ENCODE results near the gene PLCB1.
A peak's percentile ranks its signal among the peaks of the same experiment; 100 is the strongest.

Gene PLCB1

DNA sequence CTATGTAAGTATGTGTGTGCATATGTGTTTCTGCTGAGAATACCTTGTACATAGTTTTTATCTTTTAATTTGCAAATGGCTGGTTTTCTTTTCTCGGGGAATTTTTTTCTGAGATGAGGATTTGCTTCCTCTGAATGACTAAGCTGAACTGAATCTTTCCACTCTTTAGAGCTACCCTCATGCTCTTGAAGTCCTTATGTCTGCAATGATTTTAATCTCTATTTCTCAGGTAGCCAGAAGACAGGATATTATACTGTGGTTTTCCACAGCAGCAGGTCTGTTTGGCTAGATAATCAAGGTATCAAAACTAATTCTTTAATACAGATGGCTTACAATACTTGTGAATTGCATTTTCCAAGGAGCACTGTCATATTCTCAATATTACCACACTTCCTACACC lies 114.7 kb downstream of the PLCB1 start:
- no peak for DNase-seq (ENCODE audit: low spot score)

GRCh38 chr20:8248051-8248450 lies 116.0 kb downstream of the PLCB1 start:
- DNase-seq (ENCODE audit: low spot score), result no peak

GRCh38 chr20:8249634-8250033 lies 117.6 kb downstream of the PLCB1 start:
- DNase-seq (ENCODE audit: low spot score), result no peak

GRCh38 chr20:8250539-8251200 lies 118.6 kb downstream of the PLCB1 start:
- DNase-seq (ENCODE audit: low spot score), result no peak

DNA sequence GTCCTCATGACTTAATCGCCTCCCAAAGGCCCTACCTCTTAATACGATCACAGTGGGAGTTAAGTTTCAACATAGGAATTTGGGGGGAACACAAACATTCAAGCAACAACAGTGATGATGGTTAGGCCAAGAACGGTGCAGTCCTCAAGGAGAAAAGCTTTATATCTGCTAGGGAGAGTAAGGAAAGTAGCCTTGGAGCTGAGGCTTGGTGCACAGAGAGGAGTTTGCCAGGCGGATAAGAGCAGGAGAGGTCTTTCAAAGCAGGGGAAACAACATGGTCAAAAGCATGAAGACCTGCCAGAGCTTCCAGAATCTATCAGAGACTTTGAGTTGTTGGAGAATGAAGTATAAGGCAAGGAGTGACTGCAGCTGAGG lies 119.1 kb downstream of the PLCB1 start:
- no peak for DNase-seq (ENCODE audit: low spot score)

DNA sequence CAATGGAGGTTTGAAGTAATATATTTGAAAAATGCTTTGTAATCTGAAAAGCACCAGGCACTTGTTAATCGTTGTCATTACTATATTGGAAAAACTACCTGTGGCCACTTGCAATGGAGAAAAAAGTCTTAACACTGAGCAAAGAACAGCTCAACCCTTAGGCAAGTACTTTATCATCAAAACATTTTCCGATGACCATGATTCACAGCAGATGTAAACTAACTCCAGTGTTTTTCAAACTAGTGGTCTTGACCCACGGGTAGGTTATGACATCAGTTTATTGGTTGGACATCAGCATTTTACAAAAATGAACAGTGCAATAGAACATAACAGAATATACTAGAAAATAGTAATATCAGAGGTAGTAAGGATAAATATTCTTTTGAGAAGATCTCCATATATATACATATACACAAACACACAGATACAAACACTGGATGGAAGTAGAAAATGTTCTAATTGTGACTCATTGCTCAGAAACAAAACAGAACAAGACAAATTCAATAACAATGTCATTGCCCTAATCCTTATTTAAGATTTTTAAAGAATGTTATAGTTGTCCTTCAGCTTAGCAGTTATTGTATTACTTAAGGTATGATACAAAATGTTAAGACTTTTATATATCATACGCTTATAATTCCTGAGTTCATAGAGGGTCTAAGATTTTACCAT lies 123.0 kb downstream of the PLCB1 start:
- DNase-seq (ENCODE audit: low spot score), result no peak

GRCh38 chr20:8255945-8256632 lies 124.0 kb downstream of the PLCB1 start:
- no peak for DNase-seq (ENCODE audit: low spot score)

GRCh38 chr20:8260837-8261251 lies 128.8 kb downstream of the PLCB1 start:
- DNase-seq (ENCODE audit: low spot score), result no peak

DNA sequence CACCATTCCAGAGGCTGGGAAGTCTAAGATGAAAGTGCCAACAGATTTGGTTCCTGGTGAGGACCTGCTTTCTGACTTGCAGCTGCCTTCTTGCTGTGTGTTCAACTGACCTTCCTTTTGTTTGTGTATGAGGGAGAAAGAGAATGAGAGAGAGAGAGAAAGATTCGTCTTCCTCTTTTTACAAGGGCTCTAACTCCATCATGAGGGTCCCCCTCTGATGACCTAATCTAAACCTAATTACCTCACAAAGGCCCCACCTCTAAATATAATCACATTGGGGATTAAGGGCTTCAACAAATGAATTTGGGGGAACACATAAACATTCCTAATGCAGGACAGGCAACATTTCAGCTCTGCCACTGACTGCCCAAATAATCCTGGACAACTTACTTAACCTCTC lies 130.7 kb downstream of the PLCB1 start:
- DNase-seq (ENCODE audit: low spot score), result no peak

DNA sequence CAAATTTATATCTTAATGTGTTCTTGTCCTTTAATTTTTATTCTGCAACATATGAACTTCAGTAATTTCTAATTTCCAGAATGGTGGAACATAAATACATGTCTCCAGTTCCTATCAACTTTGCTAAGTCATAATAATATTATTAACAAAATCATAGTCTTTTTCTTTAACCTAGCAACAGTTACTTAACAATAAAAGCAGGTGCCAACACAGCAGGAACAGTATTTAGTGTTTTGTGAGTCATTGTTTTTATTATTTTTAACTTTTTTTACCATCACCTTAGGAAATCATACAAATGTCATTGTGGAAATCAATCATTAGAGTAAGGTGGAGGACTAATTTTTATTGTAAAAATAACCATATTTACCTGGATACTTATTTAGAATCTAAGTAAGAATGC lies 133.5 kb downstream of the PLCB1 start:
- no peak for DNase-seq (ENCODE audit: low spot score)

DNA sequence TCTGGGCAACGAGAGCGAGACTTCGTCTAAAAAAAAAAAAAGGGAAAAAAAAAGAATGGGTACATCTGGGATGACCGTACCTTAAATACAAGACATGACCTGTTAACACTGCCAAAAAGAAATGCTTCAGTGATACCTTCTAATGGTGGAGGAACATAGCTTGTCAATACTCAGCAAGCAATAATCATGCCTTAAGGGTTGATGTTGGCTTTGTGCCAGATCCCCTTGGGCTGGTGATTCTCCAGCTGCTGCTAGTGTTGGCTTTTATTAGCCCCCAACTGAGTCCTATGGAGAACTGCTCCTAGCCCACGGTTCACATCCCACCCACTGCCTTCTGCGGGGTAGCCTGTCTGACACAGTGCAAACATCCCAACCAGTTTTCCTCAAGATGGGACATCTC lies 134.9 kb downstream of the PLCB1 start:
- no peak for DNase-seq (ENCODE audit: low spot score)

- DNase-seq (ENCODE audit: low spot score), result no peak
Observed at GRCh38 chr20:8271727-8272126, 139.7 kb downstream of the PLCB1 start.

DNA sequence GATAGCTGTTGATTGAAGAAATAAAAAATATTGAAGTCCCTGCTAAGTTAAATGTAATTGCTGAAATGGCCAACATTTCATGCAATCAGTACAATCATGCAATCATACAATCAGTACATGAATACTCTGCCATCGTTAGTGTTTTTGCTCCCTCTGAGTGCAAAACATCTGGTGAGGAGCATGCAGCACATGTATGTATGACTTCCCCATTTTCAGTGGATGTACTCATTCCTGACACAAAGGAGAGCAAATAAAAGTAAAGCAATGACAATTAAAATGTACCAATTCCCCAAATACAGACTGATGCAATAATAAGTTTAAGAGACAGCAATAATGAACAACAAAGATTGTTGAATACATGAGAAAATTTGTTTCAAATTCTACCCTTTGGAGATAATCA lies 140.7 kb downstream of the PLCB1 start:
- no peak for DNase-seq (ENCODE audit: low spot score)

DNA sequence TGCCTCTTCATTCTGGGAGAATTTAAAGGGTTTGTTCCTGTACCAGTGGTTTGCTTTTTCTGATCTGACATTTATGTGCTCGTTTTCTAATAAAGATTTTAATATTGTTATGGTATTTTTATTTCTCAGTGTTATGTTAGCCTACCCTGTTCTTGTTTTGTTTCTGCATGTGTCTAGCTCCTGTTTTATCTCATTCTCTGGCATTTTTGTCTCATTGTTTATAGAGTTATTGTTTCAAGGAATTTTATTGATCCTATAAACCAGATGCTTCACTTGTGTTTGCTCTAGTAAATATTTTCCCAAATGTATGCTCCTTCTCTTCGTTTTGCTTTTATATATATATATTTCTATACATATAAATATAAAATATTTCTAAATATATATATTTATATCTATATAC lies 152.8 kb downstream of the PLCB1 start:
- no peak for DNase-seq (ENCODE audit: low spot score)

- no peak for DNase-seq (ENCODE audit: low spot score)
Observed at GRCh38 chr20:8287340-8287739, 155.3 kb downstream of the PLCB1 start.

- no peak for DNase-seq (ENCODE audit: low spot score)
Observed at GRCh38 chr20:8291200-8291599, 159.1 kb downstream of the PLCB1 start.

DNA sequence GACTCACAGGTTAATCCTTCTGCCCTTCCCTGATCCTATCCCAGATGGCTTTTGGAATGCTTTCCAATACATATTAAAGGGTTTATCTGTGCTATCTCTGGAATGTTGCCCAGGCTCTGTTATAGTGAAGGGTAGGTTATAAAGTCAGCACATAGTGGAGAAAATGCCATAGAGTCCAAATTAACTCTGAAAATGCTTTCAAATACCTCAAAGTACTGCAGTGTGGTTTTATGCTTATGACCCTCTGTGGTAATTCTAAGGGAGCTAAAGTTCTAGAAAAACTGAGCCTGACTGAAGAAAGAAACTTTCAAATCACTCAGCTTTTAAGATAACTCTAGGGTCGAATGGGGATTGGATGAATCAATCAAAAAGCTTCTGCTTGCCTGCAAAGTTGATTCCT lies 159.8 kb downstream of the PLCB1 start:
- DNase-seq (ENCODE audit: low spot score), result no peak

GRCh38 chr20:8292793-8293192 lies 160.7 kb downstream of the PLCB1 start:
- DNase-seq (ENCODE audit: low spot score), result no peak

DNA sequence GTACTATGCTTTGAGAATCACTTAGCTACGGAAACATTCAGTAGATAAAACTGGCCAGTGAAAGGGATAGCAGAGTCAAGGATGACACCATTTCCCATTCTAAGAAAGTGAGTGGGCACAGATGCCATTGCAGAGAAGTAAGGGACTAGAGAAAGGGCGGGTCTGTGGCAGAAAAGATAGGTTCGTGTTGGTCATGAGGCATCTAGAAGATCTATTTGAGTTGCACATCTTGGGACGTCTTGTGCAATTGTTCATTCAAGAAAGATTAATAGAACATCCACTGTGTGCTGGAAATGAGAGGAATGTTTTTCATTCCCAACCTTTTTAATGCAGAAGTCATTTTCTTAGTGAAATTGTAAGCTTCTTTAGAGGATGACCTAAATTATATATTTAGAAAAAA lies 161.7 kb downstream of the PLCB1 start:
- no peak for DNase-seq (ENCODE audit: low spot score)

DNA sequence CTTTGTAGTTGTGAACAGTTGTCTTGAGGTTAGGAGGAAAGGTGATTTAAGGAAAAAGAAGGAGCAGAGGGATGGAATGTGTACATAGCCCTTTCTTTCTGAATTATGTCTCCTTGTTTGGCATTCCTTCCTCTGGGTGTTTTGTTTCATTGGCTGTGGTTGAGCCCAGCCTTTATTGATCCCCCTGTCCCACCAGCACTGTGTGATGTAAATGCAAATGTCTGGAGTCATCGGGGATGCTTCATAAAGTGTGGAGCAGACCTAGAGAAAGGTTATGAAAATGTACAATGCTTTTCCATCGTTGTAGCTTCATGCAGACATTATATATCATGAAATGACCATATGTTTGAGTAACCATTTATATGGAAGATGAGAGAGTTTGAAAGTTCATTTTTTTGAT lies 164.5 kb downstream of the PLCB1 start:
- no peak for DNase-seq (ENCODE audit: low spot score)

DNA sequence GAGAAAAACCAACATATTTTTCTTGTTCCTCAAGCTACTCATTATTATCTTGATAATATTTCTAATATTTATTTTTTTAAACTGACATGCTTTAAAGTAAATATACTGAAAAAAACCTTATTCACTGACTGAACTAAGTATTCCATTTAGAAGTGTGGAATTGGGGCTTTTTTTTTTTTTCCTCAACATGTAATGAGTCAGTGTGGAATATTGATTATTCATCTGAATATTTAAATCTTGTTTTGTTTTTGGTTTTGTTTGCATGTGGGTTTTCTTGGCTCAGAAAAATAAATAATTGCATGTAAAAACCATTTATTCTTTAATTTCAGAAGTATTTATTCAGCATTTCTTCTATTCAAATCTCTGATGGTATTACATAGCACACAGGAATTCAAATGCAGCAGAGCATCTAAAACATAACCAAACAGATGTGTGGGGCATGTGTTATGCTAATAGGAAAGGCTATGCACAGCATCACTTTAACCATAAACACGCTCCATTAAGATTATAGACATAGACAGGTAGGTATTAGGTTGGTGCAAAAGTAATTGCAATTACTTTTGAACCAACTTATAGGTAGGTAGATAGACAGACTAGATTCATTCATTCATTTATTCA lies 166.5 kb downstream of the PLCB1 start:
- DNase-seq (ENCODE audit: low spot score), result no peak

- DNase-seq (ENCODE audit: low spot score), result peak; percentile 34
Observed at GRCh38 chr20:8299921-8300320, 167.9 kb downstream of the PLCB1 start.

DNA sequence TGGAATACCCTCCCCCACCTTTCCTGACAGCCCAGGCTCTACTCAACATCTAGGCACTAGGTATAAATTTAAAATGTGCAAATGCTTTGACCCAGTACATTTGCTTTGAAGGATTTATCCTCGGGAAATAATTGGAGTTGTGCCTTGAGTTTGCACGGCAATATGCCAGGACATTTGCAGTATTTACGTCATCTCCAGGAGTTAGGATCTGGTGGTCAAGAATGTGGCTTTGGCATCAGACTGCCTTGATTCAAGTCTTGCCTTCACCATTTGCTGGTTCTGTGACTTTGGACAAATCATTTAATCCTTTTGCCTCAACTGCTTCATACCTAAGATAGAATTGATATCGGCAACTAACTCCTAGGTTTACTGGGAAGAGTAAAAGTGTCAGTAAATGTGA lies 169.6 kb downstream of the PLCB1 start:
- no peak for DNase-seq (ENCODE audit: low spot score)
